Spleen (tissue), 11 donors: ENCODE results near the gene RBL1. TPM values are rescaled to one million over a fixed set of nuclear protein-coding genes. Genes with fewer than 3 reads are reported as not detected.

Experiments
- DNase-seq: peaks from one replicate; pipeline ENCODE4 v3.0.0-alpha.2; 2020
- H3K27ac ChIP-seq, 8 donors: fragments of 200-600 bp; sonication (generic) in 7 of 8; 1 replicate in 4 of 8; 2 replicates in 4 of 8; pipeline versions ENCODE4 v1.5.0 to v1.8.0; 2016 to 2021; ENCODE audit warnings: inconsistent platforms in 4 of 8, mild to moderate bottlenecking in 4 of 8, moderate library complexity in 1 of 8
- H3K27me3 ChIP-seq, 7 donors: fragments of 200-600 bp; sonication (generic) in 6 of 7; replicated peaks in 1 of 7; 1 replicate in 4 of 7; 2 replicates in 3 of 7; pipeline versions ENCODE4 v1.5.0 to v1.8.0; 2016 to 2021; ENCODE audit warnings: inconsistent platforms in 3 of 7, mild to moderate bottlenecking in 1 of 7
- H3K36me3 ChIP-seq, 6 donors: fragments of 200-600 bp; sonication (generic) in 5 of 6; 1 replicate in 4 of 6; 2 replicates in 2 of 6; pipeline versions ENCODE4 v1.5.0 to v1.8.0; 2016 to 2021; ENCODE audit warnings: inconsistent platforms in 2 of 6
- H3K4me1 ChIP-seq, 6 donors: fragments of 200-600 bp; sonication (generic) in 5 of 6; 1 replicate in 3 of 6; 2 replicates in 3 of 6; pipeline versions ENCODE4 v1.5.0 to v1.8.0; 2016 to 2021; ENCODE audit warnings: inconsistent platforms in 3 of 6
- H3K4me3 ChIP-seq, 8 donors: fragments of 200-600 bp; sonication (generic) in 7 of 8; 1 replicate in 4 of 8; 2 replicates in 4 of 8; pipeline versions ENCODE4 v1.5.0 to v1.8.0; 2016 to 2021; ENCODE audit warnings: inconsistent platforms in 4 of 8, mild to moderate bottlenecking in 4 of 8, moderate library complexity in 2 of 8
- H3K9me3 ChIP-seq, 8 donors: fragments of 200-600 bp; sonication (generic) in 7 of 8; 1 replicate in 4 of 8; 2 replicates in 4 of 8; pipeline versions ENCODE4 v1.5.0 to v1.8.0; 2016 to 2021; ENCODE audit warnings: inconsistent platforms in 4 of 8
- CTCF ChIP-seq, 11 experiments: fragments of 200-600 bp in 7 of 11; fragments of 450-650 bp in 4 of 11; sonication (generic) in 4 of 11; IDR thresholded peaks in 8 of 11; conservative IDR thresholded peaks in 3 of 11; 1 replicate in 7 of 11; 2 replicates in 4 of 11; pipeline versions ENCODE4 v1.4.0 to v1.8.0; 2016 to 2021; ENCODE audit warnings: antibody characterized with exemption in 11 of 11, inconsistent platforms in 4 of 11, mild to moderate bottlenecking in 1 of 11
- POLR2A ChIP-seq, 3 donors: fragments of 450-650 bp; IDR thresholded peaks; one replicate each; pipeline ENCODE4 v1.5.1; 2017; ENCODE audit warnings: antibody characterized with exemption in 3 of 3, mild to moderate bottlenecking in 1 of 3
- POLR2AphosphoS5 ChIP-seq, 3 donors: sonication (generic); formaldehyde crosslinking; IDR thresholded peaks; one replicate each; pipeline ENCODE4 v1.5.1; 2017; ENCODE audit warnings: antibody characterized with exemption in 3 of 3
- WGBS, 5 donors: extraction: QIAGEN DNeasy Blood & Tissue Kit in 3 of 5; methylation state at CpG; one replicate each; pipeline versions ENCODE4 v1.1.5 to v1.1.7; 2013 to 2018; 5-methylcytosine and 5-hydroxymethylcytosine counted together
- intact Hi-C: fragments of 100-400 bp; cut with DNase I; formaldehyde crosslinking; loops from one replicate; pipeline ENCODE4 v1.15.0; 2023; ENCODE audit warnings: low total_unique reads
- polyA plus RNA-seq, 3 donors: library from polyadenylated mRNA; stranded (reverse); fragments of 200-250 nt; gene quantifications; one replicate each; pipeline ENCODE4 v1.2.1, GENCODE V29; 2013
- total RNA-seq, 7 donors: library from RNA; depleted of rRNA in 3 of 7; stranded (reverse); fragments of >200 nt in 3 of 7; fragmentation: NEBNext Ultra II Directional in 4 of 7; extraction: Animal tissue kit (Norgen Biotek cat#: 25700) in 4 of 7; gene quantifications; one replicate each; pipeline versions ENCODE4 v1.1.0 to v1.2.1, GENCODE V29; 2016 to 2021
- donor health status: healthy with polysubstance abuse.
- donor health status: DM: no; HTN: no; CAD: no; lungs with moderate emphysema.
- donor health status: DM: no; HTN: no; CAD: no.
- donor health status: Bipolar disorder and iron deficiency.
- donor health status: healthy.
- donor health status: DM: no; HTN: no; CAD: no.
- donor health status: DM: yes; HTN: yes; CAD: no.

Gene RBL1
- total and polyA plus RNA-seq, 10 donors: 1.8 to 18.8 (median 10.8) TPM

- no peaks in the 10 kb centered on the region for H3K27me3 ChIP-seq
- 85 to 90% (median 88%) methylated on average over 2 of the region's 2 CpGs for WGBS, 5 donors
- intact Hi-C loops: no loop called here
- DNase-seq: no peak
- peaks cover 4 to 71% (median 37%) of the 10 kb centered on the region in 6 donors for H3K4me1 ChIP-seq
- no peak overlapping the region for H3K4me3 ChIP-seq
- peaks cover 0 to 1% (median 0%) of the 10 kb centered on the region in 8 donors for H3K9me3 ChIP-seq
- no peaks in the 10 kb centered on the region for H3K36me3 ChIP-seq
- H3K27ac ChIP-seq: peak overlapping the region in 3 of 8 donors; percentile 1 to 69 (median 58)
- TF ChIP-seq POLR2A (IDR thresholded peaks at IDR 0.05): no peak
- TF ChIP-seq CTCF (IDR thresholded peaks at IDR 0.05 in 8 of 11, conservative IDR thresholded peaks at IDR 0.05 in 3 of 11): no peak
- TF ChIP-seq POLR2AphosphoS5 (IDR thresholded peaks at IDR 0.05): no peak
Observed at GRCh38 chr20:36956674-36957073, 139.1 kb downstream of the RBL1 start.

- no peaks in the 10 kb centered on the region for H3K36me3 ChIP-seq
- 59 to 88% (median 80%) methylated on average over 3 of the region's 3 CpGs for WGBS, 5 donors
- no peak overlapping the region for H3K27ac ChIP-seq
- H3K27me3 ChIP-seq: no peaks in the 10 kb centered on the region
- no peak overlapping the region for H3K4me3 ChIP-seq
- intact Hi-C loops: no loop called here
- H3K4me1 ChIP-seq: peaks cover 4 to 72% (median 37%) of the 10 kb centered on the region in 6 donors
- DNase-seq: no peak
- TF ChIP-seq CTCF (IDR thresholded peaks at IDR 0.05 in 8 of 11, conservative IDR thresholded peaks at IDR 0.05 in 3 of 11) (no peak), POLR2AphosphoS5 (IDR thresholded peaks at IDR 0.05) (no peak), POLR2A (IDR thresholded peaks at IDR 0.05) (no peak)
- no peaks in the 10 kb centered on the region for H3K9me3 ChIP-seq
Observed at GRCh38 chr20:36956016-36956415, 139.8 kb downstream of the RBL1 start.

- 33 to 41% (median 38%) methylated on average over 11 of the region's 11 CpGs for WGBS, 5 donors
- Histone ChIP-seq H3K4me1 (peaks cover 18 to 83% (median 55%) of the 10 kb centered on the region in 6 donors), H3K9me3 (no peaks in the 10 kb centered on the region), H3K27me3 (no peaks in the 10 kb centered on the region), H3K36me3 (peaks cover 0 to 14% (median 0%) of the 10 kb centered on the region in 6 donors), H3K27ac (peak overlapping the region in 7 of 8 donors; percentile 86 to 98 (median 94)), H3K4me3 (peak overlapping the region; percentile 24 to 100 (median 96))
- no peak for TF ChIP-seq POLR2A (IDR thresholded peaks at IDR 0.05)
- intact Hi-C loops: no loop called here
- DNase-seq: no peak
Observed at GRCh38 chr20:36951979-36952738, 143.6 kb downstream of the RBL1 start.

GRCh38 chr20:36951198-36951978, 144.4 kb downstream of the RBL1 start, which contains the start of gene SAMHD1:
Gene SAMHD1 (minus strand): TSS chr20:36951708. CDS start chr20:36951643, 65 bp downstream.
- Histone ChIP-seq H3K27ac (peak within 1 kb of the TSS; percentile 79 to 98 (median 92)), H3K9me3 (no peaks in the 10 kb centered on the region), H3K27me3 (no peaks in the 10 kb centered on the region), H3K4me1 (peaks cover 23 to 84% (median 59%) of the 10 kb centered on the region in 6 donors), H3K36me3 (peaks cover 0 to 19% (median under 1%) of the 10 kb centered on the region in 6 donors), H3K4me3 (peak within 1 kb of the TSS; percentile 70 to 100 (median 96))
- WGBS, 5 donors: 0 to 1% (median 0%) methylated on average over 38 to 66 of the region's 66 CpGs
- peak; percentile 99 for DNase-seq
- peak in 7 of 11 experiments; percentile 27 to 69 (median 51) for TF ChIP-seq CTCF (IDR thresholded peaks at IDR 0.05 in 8 of 11, conservative IDR thresholded peaks at IDR 0.05 in 3 of 11)
- TF ChIP-seq POLR2AphosphoS5 (IDR thresholded peaks at IDR 0.05): peak; percentile 95 to 98 (median 96)
- peak in 1 of 3 donors; percentile 92 for TF ChIP-seq POLR2A (IDR thresholded peaks at IDR 0.05)
- intact Hi-C loops: no loop called here
